K562 (cell line): Measurements from ENCODE around the gene GMEB1. TPM values are rescaled to one million over a fixed set of nuclear protein-coding genes. Genes with fewer than 3 reads are reported as not detected.

Experiments
- ATAC-seq: fragments of 200-7000 bp; cut with Tn5 transposase; 3 replicates; pipeline ENCODE4 v1.9.1; 2020; ENCODE audit warnings: moderate library complexity
- BruUV-seq: library from RNA; stranded (reverse); fragments of 400-500 nt; replicated peaks from 2 replicates; lab custom pipeline; 2021; lab: Mats Ljungman, UMichigan
- CTCF ChIA-PET: fragments of 300-600 bp; formaldehyde crosslinking; extraction: SDS; loops from one replicate; lab custom pipeline; 2021; ENCODE audit warnings: low intra/inter-chr PET ratio; lab: Yijun Ruan, JAX
- POLR2A ChIA-PET: fragments of 300-600, 350-650 bp; sonication (Branson Sonifier 250); formaldehyde crosslinking; extraction: SDS; loops from one replicate; lab custom pipeline; 2021; ENCODE audit warnings: antibody characterized with exemption, inconsistent platforms; lab: Yijun Ruan, JAX
- DNase-seq, 4 experiments: peaks; one replicate each; pipeline versions ENCODE4 v3.0.0 to v3.0.0-alpha.2; 2011 to 2018; ENCODE audit warnings: low spot score in 3 of 4, mixed read lengths in 3 of 4; ENCODE audit errors: extremely low read depth in 1 of 4
- FAIRE-seq: peaks from 2 replicates; lab custom pipeline; 2011; peaks lifted over from hg19 to GRCh38; lab: Jason Lieb, UNC
- H2AFZ ChIP-seq: 2 replicates; pipeline ENCODE4 v1.6.0; 2011; ENCODE audit warnings: low read depth, low read length, control low read depth, inconsistent platforms
- H3K27ac ChIP-seq: fragments of 200-600 bp; 3 replicates; pipeline ENCODE4 v1.8.0; 2011; ENCODE audit warnings: low read depth, mild to moderate bottlenecking, control low read depth, inconsistent platforms, low read length, moderate library complexity, mixed read lengths; ENCODE audit errors: extremely low read depth
- H3K27me3 ChIP-seq, 2 experiments: fragments of 300-600 bp in 1 of 2; 2 replicates in 1 of 2; 3 replicates in 1 of 2; pipeline versions ENCODE4 v1.6.0 to v1.8.0; 2011; ENCODE audit warnings: inconsistent platforms in 2 of 2, low read length in 2 of 2, mild to moderate bottlenecking in 1 of 2, mixed read lengths in 1 of 2, moderate library complexity in 1 of 2; ENCODE audit not compliant: control insufficient read depth in 2 of 2, insufficient read depth in 2 of 2
- H3K36me3 ChIP-seq: fragments of 300-600 bp; 3 replicates; pipeline ENCODE4 v1.8.0; 2011; ENCODE audit warnings: mild to moderate bottlenecking, low read length, inconsistent platforms; ENCODE audit not compliant: control insufficient read depth, insufficient read depth
- H3K4me1 ChIP-seq, 2 experiments: fragments of 200-600 bp in 1 of 2; replicated peaks in 1 of 2; 2 replicates in 1 of 2; 3 replicates in 1 of 2; pipeline versions ENCODE4 v1.5.1 to v1.8.0; 2011; ENCODE audit warnings: inconsistent platforms in 2 of 2, low read length in 2 of 2, mild to moderate bottlenecking in 1 of 2, mixed read lengths in 1 of 2, moderate library complexity in 1 of 2; ENCODE audit not compliant: control insufficient read depth in 2 of 2, insufficient read depth in 2 of 2
- H3K4me2 ChIP-seq: 2 replicates; pipeline ENCODE4 v1.6.1; 2011; ENCODE audit warnings: low read length, control low read depth, inconsistent platforms, mixed read lengths; ENCODE audit not compliant: insufficient read depth
- H3K4me3 ChIP-seq: fragments of 200-600 bp; sonication (generic), shearing (Covaris generic); 2 replicates; pipeline ENCODE4 v1.5.1; 2016; ENCODE audit warnings: control low read depth, inconsistent platforms
- H3K79me2 ChIP-seq: fragments of 200-600 bp; 3 replicates; pipeline ENCODE4 v1.8.0; 2011; ENCODE audit warnings: low read length, inconsistent platforms; ENCODE audit not compliant: control insufficient read depth, insufficient read depth
- H3K9ac ChIP-seq, 2 experiments: 2 replicates each; pipeline versions ENCODE4 v1.6.0 to v1.6.1; 2011; ENCODE audit warnings: low read depth in 2 of 2, low read length in 2 of 2, control low read depth in 1 of 2, inconsistent platforms in 1 of 2, mild to moderate bottlenecking in 1 of 2, mixed read lengths in 1 of 2; ENCODE audit not compliant: insufficient read depth in 1 of 2
- H3K9me1 ChIP-seq: one replicate; pipeline ENCODE4 v1.6.0; 2011; ENCODE audit warnings: inconsistent platforms, mild to moderate bottlenecking, low read length, moderate library complexity; ENCODE audit not compliant: control insufficient read depth, insufficient read depth
- H3K9me3 ChIP-seq: replicated peaks from 2 replicates; pipeline ENCODE4 v1.5.1; 2011; ENCODE audit warnings: low read depth, low read length, inconsistent platforms; ENCODE audit not compliant: control insufficient read depth, insufficient read depth
- H4K20me1 ChIP-seq: replicated peaks from 2 replicates; pipeline ENCODE4 v1.6.1; 2011; ENCODE audit warnings: low read length, inconsistent platforms, mixed read lengths; ENCODE audit not compliant: control insufficient read depth, insufficient read depth
- ARNT ChIP-seq, 2 experiments: fragments of 450-650 bp; IDR thresholded peaks; 2 replicates each; pipeline ENCODE4 v1.6.1; 2016; ENCODE audit warnings: mild to moderate bottlenecking in 1 of 2
- BACH1 ChIP-seq: fragments of 200-800 bp; sonication (Bioruptor generic); IDR thresholded peaks from 2 replicates; pipeline ENCODE4 v1.6.1; 2016; ENCODE audit warnings: missing genetic modification characterization, missing compliant biosample characterization
- C11orf30 ChIP-seq: fragments of 450-650 bp; IDR thresholded peaks from 2 replicates; pipeline ENCODE4 v1.6.1; 2016; ENCODE audit warnings: low read depth, mild to moderate bottlenecking
- CREBBP ChIP-seq: IDR thresholded peaks from one replicate; pipeline ENCODE4 v1.6.1; 2012; ENCODE audit warnings: low read depth, mild to moderate bottlenecking, control low read depth, inconsistent platforms, low read length
- FOXK2 ChIP-seq, 2 experiments: fragments of 450-650 bp; IDR thresholded peaks in 1 of 2; conservative IDR thresholded peaks in 1 of 2; 2 replicates each; pipeline ENCODE4 v1.6.1; 2016; ENCODE audit warnings: low read depth in 2 of 2, mild to moderate bottlenecking in 1 of 2
- GTF2A2 ChIP-seq: IDR thresholded peaks from 2 replicates; pipeline ENCODE4 v1.6.1; 2016; ENCODE audit warnings: mild to moderate bottlenecking, missing genetic modification characterization, missing compliant biosample characterization
- MAFF ChIP-seq: IDR thresholded peaks from 2 replicates; pipeline ENCODE4 v1.6.1; 2012; ENCODE audit warnings: low read length, improper control_type of control experiment
- MAFG ChIP-seq: fragments of 450-650 bp; conservative IDR thresholded peaks from 2 replicates; pipeline ENCODE4 v1.6.1; 2016; ENCODE audit warnings: missing genetic modification characterization, missing compliant biosample characterization
- MYC ChIP-seq, 2 experiments: fragments of 250-450 bp in 1 of 2; sonication (Bioruptor Pico) in 1 of 2; IDR thresholded peaks; 2 replicates each; pipeline versions ENCODE4 v1.5.1 to v1.6.1; 2012 to 2021; ENCODE audit warnings: low read depth in 2 of 2, borderline replicate concordance in 1 of 2, improper control_type of control experiment in 1 of 2, low read length in 1 of 2, mild to moderate bottlenecking in 1 of 2, moderate library complexity in 1 of 2
- NFIC ChIP-seq: fragments of 450-650 bp; IDR thresholded peaks from 2 replicates; pipeline ENCODE4 v1.6.1; 2017; ENCODE audit warnings: mild to moderate bottlenecking, inconsistent platforms
- NR1H2 ChIP-seq: sonication (generic); formaldehyde crosslinking; IDR thresholded peaks from 2 replicates; pipeline ENCODE4 v1.4.0; 2020; ENCODE audit warnings: mild to moderate bottlenecking, missing genetic modification reagents
- NR4A1 ChIP-seq, 2 experiments: fragments of 250-450 bp in 1 of 2; fragments of 450-650 bp in 1 of 2; sonication (Bioruptor Pico) in 1 of 2; IDR thresholded peaks; 2 replicates each; pipeline versions ENCODE4 v1.4.0 to v1.6.1; 2016 to 2020; ENCODE audit warnings: mild to moderate bottlenecking in 2 of 2, missing compliant biosample characterization in 1 of 2, missing genetic modification characterization in 1 of 2, moderate library complexity in 1 of 2
- SMAD4 ChIP-seq: fragments of 250-450 bp; sonication (Bioruptor Pico); conservative IDR thresholded peaks from 2 replicates; pipeline ENCODE4 v1.8.0; 2021; ENCODE audit warnings: inconsistent platforms, mild to moderate bottlenecking, moderate library complexity
- SMARCA4 ChIP-seq: fragments of 450-650 bp; IDR thresholded peaks from 2 replicates; pipeline ENCODE4 v1.6.1; 2016
- TCF7L2 ChIP-seq: fragments of 150-350 bp; IDR thresholded peaks from 2 replicates; pipeline ENCODE4 v1.6.1; 2016; ENCODE audit warnings: low read depth, mild to moderate bottlenecking, low read length, moderate library complexity
- ZNF644 ChIP-seq: fragments of 200-800 bp; sonication (Bioruptor generic); IDR thresholded peaks from 2 replicates; pipeline ENCODE4 v1.6.1; 2016; ENCODE audit warnings: low read depth, missing genetic modification characterization, missing compliant biosample characterization
- WGBS: fragments of 100-300 bp; shearing (Covaris generic); methylation state at CpG from one replicate; pipeline ENCODE4 v1.1.6; 2016; ENCODE audit warnings: low coverage, mixed read lengths; ENCODE audit not compliant: insufficient coverage; ENCODE audit errors: missing lambda C conversion rate; 5-methylcytosine and 5-hydroxymethylcytosine counted together
- in situ Hi-C: fragments of 300-500 bp; cut with MboI; formaldehyde crosslinking; loops from 4 replicates; pipeline ENCODE4 v1.15.0; 2018; ENCODE audit warnings: inconsistent platforms, mixed read lengths
- intact Hi-C: fragments of 100-400 bp; cut with micrococcal nuclease; formaldehyde crosslinking; loops from 2 replicates; pipeline ENCODE4 v1.14.2; 2022
- polyA plus RNA-seq, 8 experiments: library from polyadenylated mRNA; depleted of rRNA in 4 of 8; stranded (reverse) in 5 of 8; unstranded in 3 of 8; fragments of >200 nt; fragmentation: Nextera tagmentation in 2 of 8; fragmentation: Illumina TruSeq in 1 of 8; extraction: Ambion mirVana in 2 of 8; extraction: Trizol in 1 of 8; gene quantifications; 2 replicates each; pipeline versions ENCODE4 v1.2.1 to v1.2.3, GENCODE V29; 2011 to 2014; ENCODE audit warnings: inconsistent platforms in 1 of 8, missing spikeins in 1 of 8
- total RNA-seq, 7 experiments: library from RNA; depleted of rRNA in 6 of 7; stranded (reverse); fragments of >200 nt in 6 of 7; fragmentation: Illumina TruSeq in 2 of 7; extraction: Trizol in 2 of 7; gene quantifications; 2 replicates each; pipeline versions ENCODE4 v1.2.1 to v1.2.3, GENCODE V29; 2011 to 2021; ENCODE audit warnings: low replicate concordance in 1 of 7
- TF ChIP-seq, protein P1 (sequence below), 2 experiments: IDR thresholded peaks in 1 of 2; conservative IDR thresholded peaks in 1 of 2; 2 replicates each; pipeline ENCODE4 v1.6.1; 2016; ENCODE audit warnings: low read depth in 2 of 2, mild to moderate bottlenecking in 1 of 2, missing compliant biosample characterization in 1 of 2, missing genetic modification characterization in 1 of 2, moderate library complexity in 1 of 2

The GMEB1 gene
- total and polyA plus RNA-seq, 9 of the 15 experiments (the other 6 are each of a cell fraction or from before 2014, with no cell fraction given) = 6.6 to 17.5 (median 8.5) TPM

DNA sequence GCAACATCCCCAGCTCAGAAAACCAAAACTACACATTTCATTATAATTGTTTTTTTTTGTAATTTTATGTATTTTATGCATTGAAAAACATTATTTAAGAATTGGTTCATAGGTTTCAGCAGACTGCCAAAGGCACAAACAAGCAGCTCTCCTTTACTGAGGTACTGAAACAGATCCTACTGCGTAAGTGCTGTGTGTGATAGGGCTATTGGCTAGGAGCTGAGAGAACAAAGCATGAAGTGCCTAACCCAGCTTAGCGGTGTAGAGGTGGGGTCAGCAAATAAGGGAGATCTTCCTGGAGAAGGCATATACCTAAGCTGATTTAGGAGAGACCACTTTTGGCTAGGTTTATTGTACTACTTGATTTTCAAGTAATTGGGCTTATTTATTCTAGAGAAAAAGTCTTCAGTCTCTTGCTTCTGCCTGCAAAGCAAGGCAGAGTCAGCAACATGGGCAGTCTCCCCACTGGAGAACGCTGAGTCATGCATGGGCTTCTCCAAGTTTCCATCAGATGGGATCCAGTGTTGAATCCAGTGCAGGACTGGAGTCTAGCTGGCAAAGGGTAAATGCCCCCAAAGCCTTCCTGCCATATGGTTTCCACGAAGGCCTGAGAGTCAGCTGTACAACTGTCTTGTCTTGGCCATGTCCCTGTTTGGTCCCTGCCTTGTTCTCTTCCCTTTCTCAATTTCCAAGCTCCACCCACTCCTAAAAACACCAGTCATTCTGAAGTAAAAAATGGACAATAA lies 50.2 kb downstream of the GMEB1 start:
- Histone ChIP-seq H3K9me1 (no peaks in the 10 kb centered on the region), H3K27ac (peak overlapping the region; percentile 66), H3K4me3 (no peak overlapping the region), H3K79me2 (no peaks in the 10 kb centered on the region), H3K27me3 (no peaks in the 10 kb centered on the region), H3K4me2 (peak overlapping the region; percentile 69), H3K9me3 (no peaks in the 10 kb centered on the region), H3K36me3 (peaks cover 12% of the 10 kb centered on the region; the same call in 1 of the 3 replicates), H3K9ac (peak overlapping the region; percentile 21 to 52; a peak in 3 of 4 replicates), H4K20me1 (no peaks in the 10 kb centered on the region), H2AFZ (peak overlapping the region; percentile 88), H3K4me1 (peaks cover 0 to 17% of the 10 kb centered on the region in 2 experiments; a peak in 3 of 5 replicates)
- in situ Hi-C loops (no loop called here), intact Hi-C loops (no loop called here)
- ATAC-seq (peak; percentile 83), FAIRE-seq (peak; percentile 95), DNase-seq (peak; percentile 57 to 80 (median 63))
- 20% methylated on average over 4 of the region's 4 CpGs for WGBS
- ChIA-PET POLR2A (interaction anchor here (0.5 to 4.7 kb wide), 19 partner anchors 9 to 140 kb away, joined by 3 to 23 read pairs (median 4); partner anchors contain the start of genes RNU11, TAF12 and YTHDF2), CTCF (no interaction called here)
- no TSS peak for BruUV-seq
- TF ChIP-seq CREBBP (no peak), NR4A1 (CRISPR knock-in tag; IDR thresholded peaks at IDR 0.05) (no peak), NR4A1 (tag; IDR thresholded peaks at IDR 0.05) (0 out of 2 replicates have a peak, but pooled peaks have one; percentile 60), GTF2A2 (tag) (no peak), SMARCA4 (peak; percentile 79), SMAD4 (0 out of 2 replicates have a peak, but pooled peaks have one; percentile 40), MAFG (tag) (peak; percentile 99), ARNT (IDR thresholded peaks at IDR 0.05) (0 out of 4 replicates have a peak, but pooled peaks of 1 of the 2 experiments have one; percentile 11), NFIC (0 out of 2 replicates have a peak, but pooled peaks have one; percentile 11), MAFF (peak; percentile 97), MYC (IDR thresholded peaks at IDR 0.05; ENCODE audit: low read depth, low read length) (no peak), MYC (CRISPR knock-in tag; IDR thresholded peaks at IDR 0.05; ENCODE audit: borderline replicate concordance, low read depth) (0 out of 2 replicates have a peak, but pooled peaks have one; percentile 31), BACH1 (tag) (peak; percentile 96), C11orf30 (peak; percentile 98), ZNF644 (tag) (no peak), FOXK2 (conservative IDR thresholded peaks at IDR 0.05 in 1 of 2, IDR thresholded peaks at IDR 0.05 in 1 of 2; ENCODE audit: low read depth in 2 of 2) (peak in 1 of 2 experiments; percentile 48; a peak in 2 of 4 replicates), TCF7L2 (no peak), NR1H2 (no peak)
- TF ChIP-seq, protein P1, sequence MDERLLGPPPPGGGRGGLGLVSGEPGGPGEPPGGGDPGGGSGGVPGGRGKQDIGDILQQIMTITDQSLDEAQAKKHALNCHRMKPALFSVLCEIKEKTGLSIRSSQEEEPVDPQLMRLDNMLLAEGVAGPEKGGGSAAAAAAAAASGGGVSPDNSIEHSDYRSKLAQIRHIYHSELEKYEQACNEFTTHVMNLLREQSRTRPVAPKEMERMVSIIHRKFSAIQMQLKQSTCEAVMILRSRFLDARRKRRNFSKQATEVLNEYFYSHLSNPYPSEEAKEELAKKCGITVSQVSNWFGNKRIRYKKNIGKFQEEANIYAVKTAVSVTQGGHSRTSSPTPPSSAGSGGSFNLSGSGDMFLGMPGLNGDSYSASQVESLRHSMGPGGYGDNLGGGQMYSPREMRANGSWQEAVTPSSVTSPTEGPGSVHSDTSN (CRISPR knock-in tag; IDR thresholded peaks at IDR 0.05; ENCODE audit: low read depth) = no peak
- TF ChIP-seq, protein P1 (tag; conservative IDR thresholded peaks at IDR 0.05; ENCODE audit: low read depth) = 0 out of 2 replicates have a peak, but pooled peaks have one; percentile 5
